ENCODE results near the gene AUH. TPM values are rescaled to one million over a fixed set of nuclear protein-coding genes. Genes with fewer than 3 reads are reported as not detected.

AUH gene
- total RNA-seq, 1 experiment from 2014 or later, result 21.7 TPM

DNA sequence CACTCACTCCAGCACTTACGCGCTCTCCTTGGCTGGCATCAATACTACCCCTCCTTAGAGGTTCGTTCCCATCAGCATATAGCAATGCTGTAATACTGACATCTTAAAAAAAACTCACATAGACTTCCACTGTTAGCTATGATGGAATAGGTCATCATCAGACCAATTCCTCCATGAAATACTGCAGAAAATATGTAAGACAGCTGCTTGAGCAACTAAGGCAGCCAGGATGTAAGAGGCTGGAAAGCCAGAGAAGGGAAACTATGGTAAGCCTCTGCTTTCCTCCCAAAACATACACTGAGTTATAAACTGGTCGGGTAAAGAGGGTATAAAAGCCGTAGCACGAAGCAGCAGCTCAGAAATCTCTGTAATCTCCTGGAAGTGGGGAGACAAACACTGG lies 33.5 kb downstream of the AUH start:
- Histone ChIP-seq H3K14ac (ENCODE audit: insufficient read depth, low read length) (no peak overlapping the region), H3K23ac (ENCODE audit: insufficient read length, low read depth, low read length) (no peak overlapping the region), H2AK5ac (ENCODE audit: insufficient read length, low read length) (no peak overlapping the region), H3K27me3 (ENCODE audit: insufficient read depth, low read length) (no peaks in the 10 kb centered on the region), H3T11ph (ENCODE audit: low read length) (no peak overlapping the region), H4K8ac (replicated peaks; ENCODE audit: insufficient read length, low read depth, low read length) (no peak overlapping the region), H2BK12ac (ENCODE audit: insufficient read length, low read depth, low read length) (no peak overlapping the region), H4K91ac (ENCODE audit: insufficient read length, low read depth, low read length) (no peak overlapping the region), H3K4ac (ENCODE audit: low read depth, low read length) (no peak overlapping the region), H2BK20ac (ENCODE audit: low read depth, low read length, poor library complexity, severe bottlenecking) (no peak overlapping the region), H2BK5ac (ENCODE audit: insufficient read length, low read length) (no peak overlapping the region), H3K79me2 (ENCODE audit: insufficient read depth, low read length) (no peaks in the 10 kb centered on the region), H3K79me1 (ENCODE audit: insufficient read depth, low read depth, low read length, poor library complexity, severe bottlenecking) (peaks cover 3% of the 10 kb centered on the region), H2AFZ (ENCODE audit: low read length) (no peak overlapping the region), H2BK15ac (ENCODE audit: low read depth, low read length) (no peak overlapping the region), H3K56ac (ENCODE audit: insufficient read length, low read depth, low read length) (no peak overlapping the region), H3K9ac (ENCODE audit: extremely low read depth, insufficient read length, low read length) (no peak overlapping the region), H3K23me2 (ENCODE audit: insufficient read length, low read depth, low read length, poor library complexity, severe bottlenecking) (no peaks in the 10 kb centered on the region), H3K27ac (ENCODE audit: insufficient read length, low read depth, low read length) (no peak overlapping the region), H4K20me1 (ENCODE audit: control insufficient read depth, insufficient read depth, insufficient read length) (no peaks in the 10 kb centered on the region), H3K9me3 (ENCODE audit: control insufficient read depth, low read depth, low read length) (peaks cover 11% of the 10 kb centered on the region), H3K4me2 (ENCODE audit: insufficient read depth, insufficient read length, low read length) (no peak overlapping the region), H3K4me1 (ENCODE audit: insufficient read depth, low read length) (no peaks in the 10 kb centered on the region), H3K18ac (ENCODE audit: insufficient read length, low read depth, low read length) (no peak overlapping the region), H4K5ac (ENCODE audit: insufficient read length, low read depth, low read length) (no peak overlapping the region), H2BK120ac (ENCODE audit: low read depth, low read length, poor library complexity, severe bottlenecking) (no peak overlapping the region)
- Mint-ChIP-seq H3K4me1 (no peaks in the 10 kb centered on the region), H3K9me3 (peaks cover 7 to 16% of the 10 kb centered on the region in 2 experiments; a peak in 3 of 5 replicates), H3K4me3 (no peak overlapping the region), H3K36me3 (ENCODE audit: insufficient read depth in 1 of 3, low read depth in 3 of 3) (peaks cover 27 to 60% (median 49%) of the 10 kb centered on the region in 3 experiments), H3K27ac (no peak overlapping the region), H3K27me3 (ENCODE audit: low read depth) (no peaks in the 10 kb centered on the region)
- WGBS (ENCODE audit: extremely low coverage, insufficient read length, low lambda C conversion rate), result no CpG with 5 or more reads among the region's 6 CpGs
- no peak for DNase-seq
- TF ChIP-seq CTCF (conservative IDR thresholded peaks at IDR 0.05), result no peak
